IPS DF 6.9 (cell line): Measurements from ENCODE around the gene TACC2.
"Not testable (repeated sequence)": the region's sequence is repeated elsewhere in the genome, so short reads cannot be mapped to it uniquely, and the experiment has no call there.

Experiments
- DNase-seq: peaks from one replicate; pipeline ENCODE4 v3.0.0-alpha.2; 2013; ENCODE audit warnings: low read depth, low spot score
- H3K27ac ChIP-seq: one replicate; pipeline ENCODE4 v1.5.1; 2013; ENCODE audit warnings: low read length, control low read depth
- H3K27me3 ChIP-seq: 2 replicates; pipeline ENCODE4 v1.6.1; 2013; ENCODE audit warnings: mild to moderate bottlenecking, low read length; ENCODE audit not compliant: control insufficient read depth, insufficient read depth
- H3K36me3 ChIP-seq: 2 replicates; pipeline ENCODE4 v1.6.1; 2013; ENCODE audit warnings: low read length; ENCODE audit not compliant: control insufficient read depth, insufficient read depth
- H3K4me1 ChIP-seq: 2 replicates; pipeline ENCODE4 v1.6.1; 2013; ENCODE audit warnings: low read length; ENCODE audit not compliant: control insufficient read depth, insufficient read depth
- H3K4me3 ChIP-seq: 2 replicates; pipeline ENCODE4 v1.5.1; 2013; ENCODE audit warnings: mild to moderate bottlenecking, low read length
- H3K9me3 ChIP-seq: 2 replicates; pipeline ENCODE4 v1.6.1; 2013; ENCODE audit warnings: low read length, inconsistent platforms; ENCODE audit not compliant: control insufficient read depth, insufficient read depth
- WGBS: extraction: QIAGEN DNeasy Blood & Tissue Kit; methylation state at CpG from one replicate; pipeline ENCODE4 v1.1.7; 2013; ENCODE audit warnings: mixed read lengths, missing lambda C conversion rate; ENCODE audit not compliant: insufficient read length, insufficient coverage; 5-methylcytosine and 5-hydroxymethylcytosine counted together

The TACC2 gene

DNA sequence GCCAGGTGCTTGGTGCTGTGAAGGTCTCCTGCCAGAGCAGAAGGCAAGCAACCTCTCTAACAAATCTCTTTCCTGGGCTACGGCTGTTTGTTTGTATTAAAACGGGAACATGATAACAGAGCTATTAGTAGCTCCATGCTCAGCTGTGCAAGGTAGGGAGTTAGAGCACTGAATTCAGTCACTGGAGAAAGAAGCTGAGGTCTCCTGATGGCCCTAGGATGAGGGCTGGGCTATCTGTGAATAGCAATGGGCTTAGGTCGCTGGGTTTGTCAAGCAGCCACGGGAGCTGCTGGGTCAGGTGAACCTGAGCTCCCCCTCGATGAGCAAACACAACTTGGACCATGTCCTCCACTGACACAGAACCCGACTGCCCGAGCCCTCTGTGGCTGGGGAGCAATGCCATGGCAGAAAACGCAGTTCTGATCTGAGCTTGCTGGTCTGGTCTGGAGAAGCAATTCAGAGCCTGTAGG lies 24.4 kb downstream of the TACC2 start:
- no peaks in the 10 kb centered on the region for H3K36me3 ChIP-seq
- no peak overlapping the region for H3K27ac ChIP-seq
- H3K9me3 ChIP-seq = no peaks in the 10 kb centered on the region
- no peaks in the 10 kb centered on the region for H3K27me3 ChIP-seq
- no peaks in the 10 kb centered on the region for H3K4me1 ChIP-seq
- no CpG with 5 or more reads among the region's 8 CpGs for WGBS
- no peak overlapping the region for H3K4me3 ChIP-seq
- no peak for DNase-seq

DNA sequence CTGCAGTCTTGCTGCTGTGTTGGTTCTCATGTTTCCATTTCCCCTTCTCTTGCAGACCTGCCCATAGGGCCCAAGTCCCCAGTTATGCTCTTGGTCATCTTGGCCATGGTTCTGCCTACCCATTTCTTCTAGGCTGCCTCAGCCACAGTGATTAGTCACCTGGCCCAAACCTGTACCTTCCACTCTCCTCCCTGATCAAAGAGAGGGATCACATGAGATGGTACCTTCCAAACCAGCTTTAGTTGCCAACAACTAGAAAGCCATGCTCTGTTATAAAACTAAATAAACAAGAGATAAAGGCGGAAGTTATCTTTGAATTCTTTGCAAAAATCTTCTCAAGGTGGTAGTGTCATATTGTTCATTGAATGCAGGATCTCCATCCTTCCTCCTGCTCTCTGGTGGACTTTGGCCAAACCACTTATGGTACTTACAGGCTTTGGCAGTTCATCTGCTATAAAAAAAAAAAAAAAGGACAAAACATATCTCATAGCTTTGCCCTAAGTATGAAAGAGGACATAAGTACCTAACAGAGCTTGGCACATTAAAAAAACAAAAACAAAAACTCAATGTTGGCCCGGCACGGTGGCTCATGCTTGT lies 25.8 kb downstream of the TACC2 start:
- Histone ChIP-seq H3K27ac (no peak overlapping the region), H3K27me3 (no peaks in the 10 kb centered on the region), H3K4me3 (no peak overlapping the region), H3K9me3 (no peaks in the 10 kb centered on the region), H3K36me3 (no peaks in the 10 kb centered on the region), H3K4me1 (0 out of 2 replicates have a peak, but pooled peaks cover 1% of the 10 kb centered on the region)
- DNase-seq = no peak
- no CpG with 5 or more reads among the region's 3 CpGs for WGBS

DNA sequence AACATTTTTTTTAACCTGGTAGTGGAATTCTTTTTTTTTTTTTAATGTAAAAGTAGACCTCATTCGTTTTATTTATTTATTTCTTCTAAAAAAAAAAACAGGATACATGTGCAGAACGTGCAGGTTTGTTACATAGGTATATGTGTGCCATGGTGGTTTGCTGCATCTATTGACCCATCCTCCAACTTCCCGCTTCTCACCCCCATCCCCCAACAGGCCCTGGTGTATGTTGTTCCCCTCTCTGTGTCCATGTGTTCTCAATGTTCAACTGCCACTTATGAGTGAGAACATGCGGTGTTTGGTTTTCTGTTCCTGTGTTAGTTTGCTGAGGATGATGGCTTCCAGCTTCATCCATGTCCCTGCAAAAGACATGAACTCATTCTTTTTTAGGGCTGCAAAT lies 29.0 kb downstream of the TACC2 start:
- WGBS = no CpG with 5 or more reads among the region's 4 CpGs

GRCh38 chr10:122018491-122018890 lies 29.5 kb downstream of the TACC2 start:
- H3K36me3 ChIP-seq = no peaks in the 10 kb centered on the region
- WGBS = no CpG with 5 or more reads among the region's 7 CpGs
- no peaks in the 10 kb centered on the region for H3K9me3 ChIP-seq
- H3K27ac ChIP-seq = no peak overlapping the region
- H3K27me3 ChIP-seq = no peaks in the 10 kb centered on the region
- DNase-seq = no peak
- 0 out of 2 replicates have a peak, but pooled peaks cover 1% of the 10 kb centered on the region for H3K4me1 ChIP-seq
- no peak overlapping the region for H3K4me3 ChIP-seq

More for the DNA sequence above, 29.0 kb downstream of the TACC2 start:
- not testable (repeated sequence) for H3K4me3 ChIP-seq, H3K36me3 ChIP-seq, H3K27ac ChIP-seq, H3K4me1 ChIP-seq, DNase-seq, H3K27me3 ChIP-seq, H3K9me3 ChIP-seq

DNA sequence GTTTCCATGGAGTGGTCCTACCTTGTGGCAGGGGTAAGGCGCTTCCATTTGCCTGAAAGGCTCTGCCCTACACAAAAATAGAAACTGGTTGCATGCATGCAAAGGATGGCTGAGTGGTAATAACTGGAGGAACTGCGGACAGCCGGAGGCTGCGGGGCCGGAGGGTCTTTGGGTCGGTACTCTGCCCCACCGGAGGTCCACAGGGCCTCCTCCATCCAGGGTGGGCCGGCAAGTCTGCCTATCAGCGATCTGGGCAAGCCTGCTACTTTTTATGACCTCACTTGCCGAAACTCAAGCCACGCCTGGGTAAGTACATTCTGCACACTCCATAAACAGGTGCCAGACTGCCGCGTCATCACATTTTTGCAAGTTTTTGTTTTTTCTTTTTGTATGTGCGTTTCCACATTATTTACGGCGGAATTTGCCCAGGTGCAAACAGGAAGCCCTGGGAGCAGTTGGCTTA lies 30.0 kb downstream of the TACC2 start:
- Histone ChIP-seq H3K27ac (no peak overlapping the region), H3K27me3 (no peaks in the 10 kb centered on the region), H3K9me3 (no peaks in the 10 kb centered on the region), H3K4me1 (0 out of 2 replicates have a peak, but pooled peaks cover 1% of the 10 kb centered on the region), H3K36me3 (no peaks in the 10 kb centered on the region), H3K4me3 (no peak overlapping the region)
- no CpG with 5 or more reads among the region's 16 CpGs for WGBS
- DNase-seq = no peak

DNA sequence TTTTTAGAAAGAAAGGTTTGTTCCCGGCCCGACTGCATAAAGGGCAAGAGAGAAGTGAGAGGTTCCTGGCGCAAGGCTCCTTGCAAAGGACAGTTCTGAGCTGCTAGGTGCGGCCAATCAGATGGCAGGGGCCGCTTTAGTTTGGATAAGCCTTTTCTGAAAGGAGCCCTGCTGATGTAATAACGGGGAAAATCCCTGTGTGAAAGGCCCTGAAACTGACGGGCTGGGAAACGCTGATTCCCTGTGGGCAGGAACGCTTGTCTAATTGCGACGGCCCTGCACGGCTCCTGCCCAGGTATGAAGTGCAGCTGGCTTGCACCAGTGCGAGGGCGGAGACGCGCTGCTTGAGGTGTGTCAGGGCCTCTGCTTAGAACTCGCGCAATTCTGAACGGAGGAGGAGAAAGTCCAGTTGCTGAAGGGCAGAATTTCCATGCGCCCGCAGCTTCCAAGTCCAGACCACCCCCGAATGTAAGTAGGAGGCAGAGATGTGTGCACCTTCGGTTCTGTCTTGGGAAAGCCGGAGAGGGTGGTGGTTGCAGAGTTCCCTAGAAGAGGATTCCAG lies 30.5 kb downstream of the TACC2 start:
- 0 out of 2 replicates have a peak, but pooled peaks cover 1% of the 10 kb centered on the region for H3K4me1 ChIP-seq
- no peaks in the 10 kb centered on the region for H3K27me3 ChIP-seq
- no peak overlapping the region for H3K4me3 ChIP-seq
- no peaks in the 10 kb centered on the region for H3K9me3 ChIP-seq
- H3K36me3 ChIP-seq = no peaks in the 10 kb centered on the region
- no peak for DNase-seq
- WGBS = no CpG with 5 or more reads among the region's 24 CpGs
- H3K27ac ChIP-seq = no peak overlapping the region

DNA sequence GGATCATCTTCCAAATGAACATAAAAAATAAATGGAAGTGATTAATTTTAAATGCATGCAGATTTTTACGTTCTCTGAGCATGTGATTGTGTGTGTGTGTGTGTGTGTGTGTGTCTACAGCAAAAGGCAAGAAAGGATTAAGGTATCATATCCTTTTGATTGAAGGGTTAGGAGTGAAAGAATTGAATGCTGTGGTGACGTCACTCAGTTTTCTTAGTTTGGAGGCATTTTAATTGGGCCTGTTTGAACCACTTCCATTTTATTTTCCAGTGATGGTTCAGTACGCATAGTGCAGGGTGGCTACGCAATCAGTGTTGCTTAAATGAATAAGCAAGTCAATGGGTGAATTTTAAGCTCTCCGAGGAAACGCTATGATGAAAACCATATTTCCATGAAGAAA lies 31.3 kb downstream of the TACC2 start:
- Histone ChIP-seq H3K27me3 (no peaks in the 10 kb centered on the region), H3K4me3 (no peak overlapping the region), H3K27ac (no peak overlapping the region), H3K9me3 (no peaks in the 10 kb centered on the region), H3K4me1 (0 out of 2 replicates have a peak, but pooled peaks cover 1% of the 10 kb centered on the region), H3K36me3 (no peaks in the 10 kb centered on the region)
- WGBS = no CpG with 5 or more reads among the region's 6 CpGs
- no peak for DNase-seq

- Histone ChIP-seq H3K4me1 (0 out of 2 replicates have a peak, but pooled peaks cover 1% of the 10 kb centered on the region), H3K9me3 (no peaks in the 10 kb centered on the region), H3K4me3 (no peak overlapping the region), H3K36me3 (no peaks in the 10 kb centered on the region), H3K27ac (no peak overlapping the region), H3K27me3 (no peaks in the 10 kb centered on the region)
- WGBS = no CpG with 5 or more reads among the region's 9 CpGs
- no peak for DNase-seq
These were observed 32.4 kb downstream of the TACC2 start for GRCh38 chr10:122021379-122021778.

DNA sequence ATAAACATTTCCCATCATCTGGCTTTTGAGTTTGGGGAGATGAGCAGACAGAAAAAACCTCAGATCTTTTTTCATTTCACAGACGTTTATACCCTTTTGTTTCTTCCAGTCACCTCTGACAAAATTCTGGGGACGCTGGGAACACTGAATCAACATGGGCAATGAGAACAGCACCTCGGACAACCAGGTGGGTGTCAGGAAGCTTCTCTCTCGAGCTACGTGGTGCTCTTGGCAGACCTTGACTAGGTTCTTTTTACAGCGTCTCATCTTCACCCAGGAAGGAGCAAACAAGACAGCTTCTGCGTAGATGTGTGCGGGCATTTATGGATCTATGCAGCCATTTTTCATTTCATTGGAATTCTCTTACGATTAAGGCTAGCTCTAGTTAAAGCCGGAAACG lies 32.9 kb downstream of the TACC2 start:
- H3K4me3 ChIP-seq = no peak overlapping the region
- no peak overlapping the region for H3K27ac ChIP-seq

GRCh38 chr10:122022276-122022675 lies 33.3 kb downstream of the TACC2 start:
- H3K27ac ChIP-seq = no peak overlapping the region
- no peak overlapping the region for H3K4me3 ChIP-seq
- H3K4me1 ChIP-seq = 0 out of 2 replicates have a peak, but pooled peaks cover 1% of the 10 kb centered on the region
- no peak for DNase-seq
- WGBS = no CpG with 5 or more reads among the region's 4 CpGs
- no peaks in the 10 kb centered on the region for H3K9me3 ChIP-seq
- H3K27me3 ChIP-seq = no peaks in the 10 kb centered on the region
- no peaks in the 10 kb centered on the region for H3K36me3 ChIP-seq

More for the DNA sequence above, 32.9 kb downstream of the TACC2 start:
- 0 out of 2 replicates have a peak, but pooled peaks cover 1% of the 10 kb centered on the region for H3K4me1 ChIP-seq
- no peaks in the 10 kb centered on the region for H3K27me3 ChIP-seq
- H3K9me3 ChIP-seq = no peaks in the 10 kb centered on the region
- DNase-seq = no peak
- no CpG with 5 or more reads among the region's 11 CpGs for WGBS
- no peaks in the 10 kb centered on the region for H3K36me3 ChIP-seq
